ENCODE data around the gene IRAK4.

DNA sequence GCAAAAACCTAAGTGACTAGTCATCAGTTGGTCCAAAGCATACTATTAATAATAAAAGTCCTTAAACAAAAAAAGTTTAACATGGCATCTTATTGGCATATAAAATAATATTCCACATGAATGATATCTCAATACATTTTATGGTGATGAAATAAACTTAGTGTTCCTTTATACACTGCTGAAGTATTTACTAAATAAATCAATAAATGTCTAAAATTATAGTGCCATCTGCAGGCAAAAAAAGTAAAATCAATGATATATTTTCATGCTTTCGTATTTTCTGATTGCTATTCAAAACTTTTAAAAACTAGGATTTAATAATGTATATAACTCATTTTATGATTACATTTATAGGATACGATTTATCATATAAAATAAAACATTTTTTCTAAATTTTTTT is 30.6 kb upstream of the IRAK4 start:
- TF ChIP-seq POLR2AphosphoS2 (conservative IDR thresholded peaks at IDR 0.05; ENCODE audit: low read length): no peak
- TF ChIP-seq RFX5 (IDR thresholded peaks at IDR 0.05): no peak
- no peak for TF ChIP-seq EHMT2 (IDR thresholded peaks at IDR 0.05; ENCODE audit: low read depth)
- TF ChIP-seq MAX (IDR thresholded peaks at IDR 0.05): no peak

All from A549 (cell line).